ENCODE measurements around the gene IQSEC1. TPM values are rescaled to one million over a fixed set of nuclear protein-coding genes. Genes with fewer than 3 reads are reported as not detected.

Gene IQSEC1
- total RNA-seq, 1 experiment from 2014 or later: 28.1 TPM

DNA sequence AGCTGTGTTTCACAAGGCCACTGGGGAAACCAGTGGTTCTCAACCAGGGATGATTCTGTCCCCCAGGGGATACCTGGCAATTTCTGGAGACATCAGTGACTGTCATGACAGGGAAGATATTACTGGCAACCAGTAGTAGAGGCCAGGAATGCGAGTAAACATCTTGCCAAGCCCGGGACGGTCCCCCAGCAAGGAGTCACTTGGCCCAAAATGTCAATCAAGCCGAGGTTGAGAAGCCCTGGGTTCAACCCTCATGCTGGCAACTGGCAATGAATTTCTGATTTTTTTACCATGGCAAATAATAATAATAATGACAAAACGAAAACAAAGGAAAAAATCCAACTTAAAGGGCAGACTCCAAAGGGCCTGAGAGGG lies 166.3 kb downstream of the IQSEC1 start:
- ATAC-seq (no peak), DNase-seq (ENCODE audit: low read depth, low spot score) (no peak)
- Histone ChIP-seq H3K27me3 (ENCODE audit: insufficient read depth, low read length) (no peaks in the 10 kb centered on the region), H2AFZ (ENCODE audit: low read depth, low read length, poor library complexity, severe bottlenecking) (no peak overlapping the region), H3K9me2 (ENCODE audit: insufficient read depth) (no peaks in the 10 kb centered on the region), H3K36me3 (ENCODE audit: control insufficient read depth in 1 of 2, insufficient read depth in 2 of 2, low read length in 2 of 2) (peaks cover 0 to 13% of the 10 kb centered on the region in 2 experiments; a peak in 2 of 4 replicates), H3K9ac (ENCODE audit: low read length) (no peak overlapping the region), H3K27ac (ENCODE audit: low read depth, low read length) (no peak overlapping the region), H3K9me3 (ENCODE audit: control insufficient read depth in 1 of 2, insufficient read depth in 1 of 2, low read depth in 1 of 2, low read length in 2 of 2) (no peaks in the 10 kb centered on the region), H4K20me1 (ENCODE audit: insufficient read depth) (no peaks in the 10 kb centered on the region), H3K4me3 (replicated peaks in 1 of 2; ENCODE audit: low read depth in 1 of 2, low read length in 2 of 2) (no peak overlapping the region), H3K4me1 (ENCODE audit: control insufficient read depth in 1 of 2, insufficient read depth in 2 of 2, low read length in 2 of 2) (no peaks in the 10 kb centered on the region), H3K4me2 (ENCODE audit: low read length) (no peak overlapping the region), H3K79me2 (ENCODE audit: insufficient read depth, low read length) (no peaks in the 10 kb centered on the region)
- POLR2A ChIA-PET: no interaction called here
- intact Hi-C loops (cut with micrococcal nuclease): no loop called here
- CTCF ChIA-PET: no interaction called here
- RAD21 ChIA-PET (ENCODE audit: low non-redundant PET in 1 of 2, low total read pairs in 2 of 2, uncharacterized antibody in 2 of 2, unreplicated experiment in 2 of 2): no interaction called here
- no peak for TF ChIP-seq SRF (IDR thresholded peaks at IDR 0.05; ENCODE audit: low read depth)
- no TSS peak for BruUV-seq (replicated peaks)

DNA sequence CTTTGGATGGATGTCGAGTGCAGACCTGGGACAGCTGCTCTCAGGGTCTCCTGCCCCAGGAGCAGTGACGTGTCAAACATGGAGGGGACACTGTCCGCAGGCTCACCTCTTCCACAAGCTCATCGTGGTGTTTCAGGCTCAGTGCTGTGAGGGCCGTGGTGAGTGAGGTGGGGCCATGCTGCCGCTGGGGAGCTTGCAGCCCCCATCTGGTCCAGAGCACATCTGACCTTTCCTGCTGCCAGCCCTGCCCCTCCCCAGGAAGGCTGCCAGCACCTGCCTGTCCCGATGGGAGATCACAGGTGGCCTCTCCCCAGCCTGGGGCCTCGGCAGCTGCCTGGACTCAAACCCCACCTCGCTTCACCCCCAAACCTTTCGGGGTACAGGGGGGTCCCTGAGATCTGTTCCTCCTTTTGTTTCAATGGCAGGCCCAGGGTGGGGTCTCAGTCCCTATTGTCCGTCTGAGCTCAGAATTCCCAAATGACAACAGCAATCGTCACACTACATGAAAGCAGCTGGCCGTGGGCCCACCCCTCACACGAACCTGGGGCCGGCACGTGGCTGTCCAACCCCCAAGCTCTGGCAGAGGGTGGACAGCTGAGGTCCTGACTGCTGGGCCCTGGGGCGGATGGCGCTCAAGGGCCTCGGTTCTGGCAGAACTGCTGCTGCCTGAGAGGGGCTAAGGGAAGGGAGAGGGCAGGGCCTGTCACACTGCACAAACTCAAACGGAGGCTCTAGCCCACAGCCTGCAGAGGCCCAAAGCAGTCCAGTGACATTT lies 166.9 kb downstream of the IQSEC1 start:
- no peaks in the 10 kb centered on the region for H3K4me1 ChIP-seq (ENCODE audit: control insufficient read depth in 1 of 2, insufficient read depth in 2 of 2, low read length in 2 of 2)
- DNase-seq (ENCODE audit: low read depth, low spot score) (no peak), ATAC-seq (no peak)
- no peaks in the 10 kb centered on the region for H3K27me3 ChIP-seq (ENCODE audit: insufficient read depth, low read length)
- H2AFZ ChIP-seq (ENCODE audit: low read depth, low read length, poor library complexity, severe bottlenecking): no peak overlapping the region
- H4K20me1 ChIP-seq (ENCODE audit: insufficient read depth): no peaks in the 10 kb centered on the region
- no peak overlapping the region for H3K9ac ChIP-seq (ENCODE audit: low read length)
- H3K4me2 ChIP-seq (ENCODE audit: low read length): no peak overlapping the region
- no peaks in the 10 kb centered on the region for H3K9me2 ChIP-seq (ENCODE audit: insufficient read depth)
- no peak overlapping the region for H3K27ac ChIP-seq (ENCODE audit: low read depth, low read length)
- H3K9me3 ChIP-seq (ENCODE audit: control insufficient read depth in 1 of 2, insufficient read depth in 1 of 2, low read depth in 1 of 2, low read length in 2 of 2): no peaks in the 10 kb centered on the region
- RAD21 ChIA-PET (ENCODE audit: low non-redundant PET in 1 of 2, low total read pairs in 2 of 2, uncharacterized antibody in 2 of 2, unreplicated experiment in 2 of 2): no interaction called here
- H3K4me3 ChIP-seq (replicated peaks in 1 of 2; ENCODE audit: low read depth in 1 of 2, low read length in 2 of 2): no peak overlapping the region
- no peaks in the 10 kb centered on the region for H3K79me2 ChIP-seq (ENCODE audit: insufficient read depth, low read length)
- intact Hi-C loops (cut with micrococcal nuclease): no loop called here
- H3K36me3 ChIP-seq (ENCODE audit: control insufficient read depth in 1 of 2, insufficient read depth in 2 of 2, low read length in 2 of 2): peaks cover 0 to 13% of the 10 kb centered on the region in 2 experiments; a peak in 2 of 4 replicates
- CTCF ChIA-PET: no interaction called here
- POLR2A ChIA-PET: no interaction called here
- BruUV-seq (replicated peaks): no TSS peak
- TF ChIP-seq, protein P1, sequence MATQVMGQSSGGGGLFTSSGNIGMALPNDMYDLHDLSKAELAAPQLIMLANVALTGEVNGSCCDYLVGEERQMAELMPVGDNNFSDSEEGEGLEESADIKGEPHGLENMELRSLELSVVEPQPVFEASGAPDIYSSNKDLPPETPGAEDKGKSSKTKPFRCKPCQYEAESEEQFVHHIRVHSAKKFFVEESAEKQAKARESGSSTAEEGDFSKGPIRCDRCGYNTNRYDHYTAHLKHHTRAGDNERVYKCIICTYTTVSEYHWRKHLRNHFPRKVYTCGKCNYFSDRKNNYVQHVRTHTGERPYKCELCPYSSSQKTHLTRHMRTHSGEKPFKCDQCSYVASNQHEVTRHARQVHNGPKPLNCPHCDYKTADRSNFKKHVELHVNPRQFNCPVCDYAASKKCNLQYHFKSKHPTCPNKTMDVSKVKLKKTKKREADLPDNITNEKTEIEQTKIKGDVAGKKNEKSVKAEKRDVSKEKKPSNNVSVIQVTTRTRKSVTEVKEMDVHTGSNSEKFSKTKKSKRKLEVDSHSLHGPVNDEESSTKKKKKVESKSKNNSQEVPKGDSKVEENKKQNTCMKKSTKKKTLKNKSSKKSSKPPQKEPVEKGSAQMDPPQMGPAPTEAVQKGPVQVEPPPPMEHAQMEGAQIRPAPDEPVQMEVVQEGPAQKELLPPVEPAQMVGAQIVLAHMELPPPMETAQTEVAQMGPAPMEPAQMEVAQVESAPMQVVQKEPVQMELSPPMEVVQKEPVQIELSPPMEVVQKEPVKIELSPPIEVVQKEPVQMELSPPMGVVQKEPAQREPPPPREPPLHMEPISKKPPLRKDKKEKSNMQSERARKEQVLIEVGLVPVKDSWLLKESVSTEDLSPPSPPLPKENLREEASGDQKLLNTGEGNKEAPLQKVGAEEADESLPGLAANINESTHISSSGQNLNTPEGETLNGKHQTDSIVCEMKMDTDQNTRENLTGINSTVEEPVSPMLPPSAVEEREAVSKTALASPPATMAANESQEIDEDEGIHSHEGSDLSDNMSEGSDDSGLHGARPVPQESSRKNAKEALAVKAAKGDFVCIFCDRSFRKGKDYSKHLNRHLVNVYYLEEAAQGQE (IDR thresholded peaks at IDR 0.05; ENCODE audit: low read depth): no peak
- TF ChIP-seq RAD21 (IDR thresholded peaks at IDR 0.05; ENCODE audit: low read depth) (no peak), YY1 (IDR thresholded peaks at IDR 0.05; ENCODE audit: extremely low read depth, insufficient replicate concordance, low read depth, low read length) (no peak), CEBPB (IDR thresholded peaks at IDR 0.05; ENCODE audit: low read depth) (no peak), SIN3A (IDR thresholded peaks at IDR 0.05; ENCODE audit: low read depth) (no peak), ELF1 (IDR thresholded peaks at IDR 0.05; ENCODE audit: borderline replicate concordance, low read depth) (no peak), SRF (IDR thresholded peaks at IDR 0.05; ENCODE audit: low read depth) (no peak), FOSL1 (IDR thresholded peaks at IDR 0.05; ENCODE audit: low read depth) (no peak), ZNF274 (IDR thresholded peaks at IDR 0.05; ENCODE audit: low read depth, low read length) (no peak), POLR2A (IDR thresholded peaks at IDR 0.05; ENCODE audit: borderline replicate concordance, extremely low read depth, insufficient read depth, insufficient read length) (no peak), POLR2AphosphoS5 (IDR thresholded peaks at IDR 0.05; ENCODE audit: low read depth, low read length) (no peak), JUND (IDR thresholded peaks at IDR 0.05) (no peak), ZFX (IDR thresholded peaks at IDR 0.05) (no peak), EGR1 (IDR thresholded peaks at IDR 0.05; ENCODE audit: low read depth) (no peak), SP1 (IDR thresholded peaks at IDR 0.05; ENCODE audit: low read depth) (no peak), CBX3 (IDR thresholded peaks at IDR 0.05; ENCODE audit: low read depth) (no peak)
- TF ChIP-seq, protein P2, sequence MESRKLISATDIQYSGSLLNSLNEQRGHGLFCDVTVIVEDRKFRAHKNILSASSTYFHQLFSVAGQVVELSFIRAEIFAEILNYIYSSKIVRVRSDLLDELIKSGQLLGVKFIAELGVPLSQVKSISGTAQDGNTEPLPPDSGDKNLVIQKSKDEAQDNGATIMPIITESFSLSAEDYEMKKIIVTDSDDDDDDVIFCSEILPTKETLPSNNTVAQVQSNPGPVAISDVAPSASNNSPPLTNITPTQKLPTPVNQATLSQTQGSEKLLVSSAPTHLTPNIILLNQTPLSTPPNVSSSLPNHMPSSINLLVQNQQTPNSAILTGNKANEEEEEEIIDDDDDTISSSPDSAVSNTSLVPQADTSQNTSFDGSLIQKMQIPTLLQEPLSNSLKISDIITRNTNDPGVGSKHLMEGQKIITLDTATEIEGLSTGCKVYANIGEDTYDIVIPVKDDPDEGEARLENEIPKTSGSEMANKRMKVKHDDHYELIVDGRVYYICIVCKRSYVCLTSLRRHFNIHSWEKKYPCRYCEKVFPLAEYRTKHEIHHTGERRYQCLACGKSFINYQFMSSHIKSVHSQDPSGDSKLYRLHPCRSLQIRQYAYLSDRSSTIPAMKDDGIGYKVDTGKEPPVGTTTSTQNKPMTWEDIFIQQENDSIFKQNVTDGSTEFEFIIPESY (IDR thresholded peaks at IDR 0.05; ENCODE audit: extremely low read depth, insufficient replicate concordance, low read length): no peak
